Measurements from ENCODE around the gene ULK4.

Gene ULK4

GRCh38 chr3:41207355-41207754, 754.5 kb downstream of the ULK4 start:
- no peak overlapping the region for H3K27ac ChIP-seq
- TF ChIP-seq CTCF (conservative IDR thresholded peaks at IDR 0.05), result no peak

- no peak for TF ChIP-seq CTCF (conservative IDR thresholded peaks at IDR 0.05)
- no peak overlapping the region for H3K27ac ChIP-seq
Observed at GRCh38 chr3:41205591-41205990, 756.3 kb downstream of the ULK4 start.

GRCh38 chr3:41204369-41204768, 757.5 kb downstream of the ULK4 start:
- TF ChIP-seq CTCF (conservative IDR thresholded peaks at IDR 0.05), result no peak
- H3K27ac ChIP-seq, result no peak overlapping the region

GRCh38 chr3:41202834-41203345, 759.0 kb downstream of the ULK4 start:
- TF ChIP-seq CTCF (conservative IDR thresholded peaks at IDR 0.05), result peak; percentile 82
- H3K27ac ChIP-seq, result no peak overlapping the region

- H3K27ac ChIP-seq, result no peak overlapping the region
- no peak for TF ChIP-seq CTCF (conservative IDR thresholded peaks at IDR 0.05)
Observed at GRCh38 chr3:41202075-41202833, 759.6 kb downstream of the ULK4 start.

- no peak for TF ChIP-seq CTCF (conservative IDR thresholded peaks at IDR 0.05)
- peak overlapping the region; percentile 93 for H3K27ac ChIP-seq
Observed at GRCh38 chr3:41200669-41201021, 761.3 kb downstream of the ULK4 start.

GRCh38 chr3:41199866-41200668, 761.8 kb downstream of the ULK4 start:
- TF ChIP-seq CTCF (conservative IDR thresholded peaks at IDR 0.05), result no peak
- peak overlapping the region; percentile 93 for H3K27ac ChIP-seq

All from VCaP (cell line).